ENCODE data around the gene CFHR3.
"Not testable (repeated sequence)": the region's sequence is repeated elsewhere in the genome, so short reads cannot be mapped to it uniquely, and the experiment has no call there.

- TF ChIP-seq CTCF (IDR thresholded peaks at IDR 0.05; ENCODE audit: poor library complexity, severe bottlenecking); EZH2 (IDR thresholded peaks at IDR 0.05; ENCODE audit: borderline replicate concordance, insufficient read depth, low read length, poor library complexity, severe bottlenecking); POLR2AphosphoS5 (IDR thresholded peaks at IDR 0.05); RAD21 (conservative IDR thresholded peaks at IDR 0.05); MXI1 (conservative IDR thresholded peaks at IDR 0.05; ENCODE audit: poor library complexity, severe bottlenecking): not testable (repeated sequence)
- TF ChIP-seq, protein P1, sequence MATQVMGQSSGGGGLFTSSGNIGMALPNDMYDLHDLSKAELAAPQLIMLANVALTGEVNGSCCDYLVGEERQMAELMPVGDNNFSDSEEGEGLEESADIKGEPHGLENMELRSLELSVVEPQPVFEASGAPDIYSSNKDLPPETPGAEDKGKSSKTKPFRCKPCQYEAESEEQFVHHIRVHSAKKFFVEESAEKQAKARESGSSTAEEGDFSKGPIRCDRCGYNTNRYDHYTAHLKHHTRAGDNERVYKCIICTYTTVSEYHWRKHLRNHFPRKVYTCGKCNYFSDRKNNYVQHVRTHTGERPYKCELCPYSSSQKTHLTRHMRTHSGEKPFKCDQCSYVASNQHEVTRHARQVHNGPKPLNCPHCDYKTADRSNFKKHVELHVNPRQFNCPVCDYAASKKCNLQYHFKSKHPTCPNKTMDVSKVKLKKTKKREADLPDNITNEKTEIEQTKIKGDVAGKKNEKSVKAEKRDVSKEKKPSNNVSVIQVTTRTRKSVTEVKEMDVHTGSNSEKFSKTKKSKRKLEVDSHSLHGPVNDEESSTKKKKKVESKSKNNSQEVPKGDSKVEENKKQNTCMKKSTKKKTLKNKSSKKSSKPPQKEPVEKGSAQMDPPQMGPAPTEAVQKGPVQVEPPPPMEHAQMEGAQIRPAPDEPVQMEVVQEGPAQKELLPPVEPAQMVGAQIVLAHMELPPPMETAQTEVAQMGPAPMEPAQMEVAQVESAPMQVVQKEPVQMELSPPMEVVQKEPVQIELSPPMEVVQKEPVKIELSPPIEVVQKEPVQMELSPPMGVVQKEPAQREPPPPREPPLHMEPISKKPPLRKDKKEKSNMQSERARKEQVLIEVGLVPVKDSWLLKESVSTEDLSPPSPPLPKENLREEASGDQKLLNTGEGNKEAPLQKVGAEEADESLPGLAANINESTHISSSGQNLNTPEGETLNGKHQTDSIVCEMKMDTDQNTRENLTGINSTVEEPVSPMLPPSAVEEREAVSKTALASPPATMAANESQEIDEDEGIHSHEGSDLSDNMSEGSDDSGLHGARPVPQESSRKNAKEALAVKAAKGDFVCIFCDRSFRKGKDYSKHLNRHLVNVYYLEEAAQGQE (IDR thresholded peaks at IDR 0.05; ENCODE audit: borderline replicate concordance): not testable (repeated sequence)
Measured at GRCh38 chr1:196817442-196817841, 42.8 kb downstream of the CFHR3 start.
